CD4-positive, CD25-positive, alpha-beta regulatory T cell (primary cell): Measurements from ENCODE around the gene POLA1. TPM values are rescaled to one million over a fixed set of nuclear protein-coding genes. Genes with fewer than 3 reads are reported as not detected.

Source experiments
- polyA plus RNA-seq, 4 donors: library from polyadenylated mRNA; unstranded; fragments of 300-500 nt; fragmentation: Illumina TruSeq; gene quantifications; one replicate each; pipeline ENCODE4 v1.2.3, GENCODE V29; 2021
- total RNA-seq: library from RNA; stranded (reverse); gene quantifications from one replicate; pipeline ENCODE4 v1.2.3, GENCODE V29; 2022

Gene POLA1
- total and polyA plus RNA-seq, 5 donors from 2014 or later = 3.1 to 10.2 (median 4.7) TPM

Other genes starting within 250 kb of the POLA1 start
- 11.3 TPM for gene PDK3, start 228.6 kb upstream of the POLA1 start, total RNA-seq
- 10 to 100 TPM; 29.7 to 33.9 (median 33.4) TPM for gene PDK3, start 228.6 kb upstream of the POLA1 start, polyA plus RNA-seq
- 0.89 TPM for gene PCYT1B, start 46.6 kb upstream of the POLA1 start, total RNA-seq
- gene PCYT1B, start 46.6 kb upstream of the POLA1 start, polyA plus RNA-seq = under 1 TPM in 1 of 4 donors, not detected in 3; 0.14 TPM